GM19397 (cell line): ENCODE results near the gene SPAG4.

Source experiments
- ATAC-seq: cut with Tn5 transposase; IDR thresholded peaks from one replicate; pipeline ENCODE4 v1.9.1; 2021; ENCODE audit warnings: mild to moderate bottlenecking, moderate library complexity; ENCODE audit not compliant: unreplicated experiment

Gene SPAG4

DNA sequence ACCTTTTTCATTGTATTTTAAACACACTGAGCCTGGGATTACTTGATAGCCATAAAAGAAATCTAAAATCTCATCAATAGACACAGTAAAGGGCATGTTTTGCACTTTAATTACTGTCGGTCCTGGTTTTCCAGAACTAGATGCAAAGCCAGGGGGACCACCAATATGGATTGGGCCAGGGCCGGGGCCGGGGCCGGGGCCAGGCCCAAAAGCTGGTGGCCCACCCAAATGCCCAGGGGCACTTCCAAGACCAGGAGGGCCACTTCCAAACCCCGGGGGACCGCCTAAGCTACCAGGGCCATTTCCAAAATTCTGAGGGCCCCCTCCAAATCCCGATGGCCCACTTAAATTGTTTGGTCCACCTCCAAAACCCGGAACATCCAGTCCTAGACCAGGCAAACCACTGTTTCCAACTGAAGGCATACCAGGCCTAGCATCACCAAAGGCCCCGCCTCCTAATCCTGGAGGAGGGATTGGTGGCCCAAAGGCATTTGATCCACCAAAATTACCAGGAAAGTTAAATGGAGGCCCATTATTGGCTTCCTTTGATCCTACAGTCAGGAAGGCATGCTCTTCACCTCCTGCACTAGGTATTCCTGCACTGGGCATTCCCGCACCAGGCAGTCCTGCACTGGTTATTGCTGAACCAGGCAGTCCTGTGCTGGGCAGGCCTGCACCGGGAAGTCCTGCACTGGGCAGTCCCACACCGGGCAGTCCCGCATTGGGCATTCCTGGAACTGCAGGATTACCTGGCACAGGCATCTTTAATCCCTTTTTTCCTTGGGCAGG is 37.2 kb downstream of the SPAG4 start:
- no peak for ATAC-seq

DNA sequence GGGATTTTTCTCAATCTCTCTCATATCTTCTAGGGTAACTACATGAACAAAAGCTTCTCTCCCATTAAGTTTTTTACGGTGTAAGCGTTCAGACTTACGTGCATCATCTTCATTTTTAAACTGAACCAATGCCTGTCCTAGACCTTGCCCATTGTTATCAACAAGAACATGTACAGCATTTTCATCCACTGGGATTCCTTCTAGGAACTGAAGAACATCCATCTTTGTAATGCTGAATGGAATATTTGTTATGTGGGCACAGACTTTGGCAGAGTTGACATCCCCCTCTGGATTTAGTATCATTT is 37.8 kb downstream of the SPAG4 start:
- no peak for ATAC-seq

DNA sequence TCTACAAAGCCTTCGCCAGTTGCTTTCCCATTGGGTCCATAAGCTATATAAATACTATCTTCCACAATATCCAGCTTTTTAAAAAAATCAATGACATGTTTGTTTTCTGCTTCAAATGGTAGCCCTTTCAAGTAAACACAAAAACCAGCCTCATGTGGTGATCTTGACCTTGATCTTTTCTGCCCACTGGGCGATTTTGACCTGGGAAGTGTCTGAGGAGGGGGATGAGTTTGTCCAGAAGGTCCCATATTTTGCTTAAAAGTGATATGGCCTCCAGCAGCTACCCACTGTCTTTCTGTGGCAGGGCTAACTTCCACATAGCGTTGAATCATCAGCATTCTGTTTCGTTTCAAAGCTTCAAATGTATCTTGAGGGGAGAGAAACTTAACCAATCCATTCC is 38.3 kb downstream of the SPAG4 start:
- no peak for ATAC-seq

DNA sequence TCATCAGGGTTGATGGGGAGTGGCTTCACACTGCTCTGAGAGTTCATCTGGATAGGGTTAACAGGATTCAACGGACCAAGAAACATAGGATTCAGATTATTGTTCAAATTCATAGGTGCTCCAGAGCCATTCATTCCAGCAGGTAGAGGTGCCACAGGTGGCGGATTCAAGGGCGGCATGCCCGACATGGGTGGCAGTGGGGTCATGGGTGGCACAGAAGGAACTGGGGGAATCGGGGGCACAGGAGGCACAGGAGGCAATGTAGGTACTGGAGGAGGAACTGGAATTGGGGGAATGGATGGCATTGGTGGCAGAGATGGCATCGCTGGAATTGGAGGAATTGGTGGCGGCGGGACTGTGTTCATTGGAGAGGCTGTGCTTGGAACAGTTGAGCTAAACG is 38.8 kb downstream of the SPAG4 start:
- ATAC-seq, result no peak

DNA sequence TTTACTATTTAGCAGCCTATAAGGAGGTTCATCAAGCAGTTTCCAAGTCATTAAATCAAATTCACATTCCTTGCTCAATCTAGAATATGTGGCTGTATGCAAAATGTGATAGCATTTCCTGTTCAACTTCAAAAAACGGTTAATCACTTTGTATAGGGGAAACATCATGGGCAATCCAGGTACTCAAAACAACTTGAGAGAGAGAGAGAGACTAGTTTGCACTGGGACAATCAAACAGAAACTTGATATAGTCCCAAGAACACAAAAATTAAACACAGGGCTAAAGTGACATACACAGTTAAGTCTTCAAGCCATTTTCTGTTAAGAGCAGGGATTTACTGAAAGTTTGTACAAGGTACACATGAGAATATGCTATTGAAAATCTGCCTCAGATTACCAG is 41.6 kb downstream of the SPAG4 start:
- ATAC-seq, result no peak

DNA sequence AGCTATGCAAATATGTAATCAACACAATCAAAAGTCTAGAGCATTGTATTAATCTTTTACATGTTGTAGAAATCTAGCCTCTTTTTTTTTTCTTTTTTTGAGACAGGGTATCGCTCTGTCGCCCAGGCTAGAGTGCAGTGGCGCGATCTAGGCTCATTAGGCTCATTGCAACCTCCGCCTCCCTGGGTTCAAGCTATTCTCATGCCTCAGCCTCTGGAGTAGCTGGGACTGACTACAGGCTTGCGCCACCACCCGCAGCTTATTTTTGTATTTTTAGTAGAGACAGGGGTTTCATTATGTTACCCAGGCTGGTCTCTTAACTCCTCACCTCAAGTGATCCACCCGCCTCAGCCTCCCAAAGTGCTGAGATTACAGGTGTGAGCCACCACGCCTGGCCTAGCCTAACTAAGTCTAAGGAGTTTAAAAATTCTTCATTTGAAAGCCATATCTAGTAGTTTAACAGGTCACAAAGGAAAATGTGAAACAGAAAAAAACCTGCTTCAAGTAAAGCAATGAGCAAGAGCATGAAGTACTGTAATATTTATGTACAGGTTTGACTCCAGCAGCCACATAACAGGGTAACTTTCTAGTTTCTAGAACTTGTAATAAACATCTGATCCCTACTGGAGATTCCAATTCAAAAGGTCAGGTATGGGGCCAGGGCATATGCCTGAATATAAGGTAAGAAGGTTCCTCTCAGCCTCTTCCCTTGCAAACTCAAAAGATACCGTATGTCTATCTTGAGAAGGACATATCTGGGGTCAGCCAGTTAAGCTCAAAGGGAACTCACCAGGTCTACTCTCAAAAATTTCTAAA is 44.7 kb downstream of the SPAG4 start:
- ATAC-seq, result no peak

DNA sequence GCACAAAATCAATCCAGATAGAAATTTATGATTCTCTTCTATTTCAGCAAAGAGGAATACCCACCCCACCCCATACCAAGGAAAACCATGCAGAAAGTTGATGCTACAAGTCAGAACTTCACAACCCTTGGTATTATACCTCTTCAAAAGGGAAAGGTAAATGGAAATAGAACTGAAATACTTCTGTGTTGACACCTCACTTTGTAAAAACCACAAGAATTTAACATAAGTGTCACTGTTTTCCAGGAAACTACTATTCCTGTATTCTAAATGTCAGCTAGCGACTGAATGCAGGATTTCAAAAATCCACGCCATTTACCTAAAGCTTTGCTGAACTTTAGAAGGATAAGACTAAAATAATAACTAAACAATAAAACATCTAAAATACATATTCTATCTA is 45.4 kb downstream of the SPAG4 start:
- ATAC-seq, result no peak

DNA sequence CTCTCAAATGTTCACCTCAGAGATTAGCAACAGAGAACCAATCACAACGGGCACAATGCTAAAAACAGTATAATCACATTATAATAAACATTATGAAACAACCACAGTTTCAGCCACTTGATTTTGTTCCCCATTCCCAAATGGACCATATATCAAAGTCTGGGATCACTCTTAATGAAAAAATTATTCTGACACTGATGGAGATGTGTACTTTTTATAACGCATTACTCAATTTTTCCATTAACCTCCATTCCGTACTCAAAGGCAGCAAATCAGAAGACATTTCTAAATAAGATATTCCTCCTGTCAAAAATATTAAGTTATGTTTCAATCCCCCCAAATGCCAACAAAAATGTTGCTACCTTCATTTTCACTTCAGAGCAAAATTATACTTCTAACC is 46.3 kb downstream of the SPAG4 start:
- ATAC-seq, result no peak

DNA sequence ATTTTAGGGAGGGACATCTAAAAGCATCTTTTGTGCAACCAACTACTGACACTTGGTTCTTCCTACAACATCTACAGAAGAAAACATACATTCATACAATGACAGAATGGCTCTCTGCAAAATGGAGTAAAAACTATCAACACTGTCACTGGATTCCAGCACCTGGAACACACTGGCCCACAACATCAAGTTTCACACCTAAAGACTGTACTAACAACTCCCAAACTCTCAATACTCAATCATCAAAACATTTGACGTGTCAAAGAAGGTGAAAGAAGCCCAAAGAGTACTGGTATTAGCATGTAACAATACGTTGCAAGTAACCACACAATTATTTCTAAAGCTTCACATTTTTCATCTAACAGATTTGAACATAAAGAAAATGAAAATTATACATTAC is 46.9 kb downstream of the SPAG4 start:
- ATAC-seq, result no peak

DNA sequence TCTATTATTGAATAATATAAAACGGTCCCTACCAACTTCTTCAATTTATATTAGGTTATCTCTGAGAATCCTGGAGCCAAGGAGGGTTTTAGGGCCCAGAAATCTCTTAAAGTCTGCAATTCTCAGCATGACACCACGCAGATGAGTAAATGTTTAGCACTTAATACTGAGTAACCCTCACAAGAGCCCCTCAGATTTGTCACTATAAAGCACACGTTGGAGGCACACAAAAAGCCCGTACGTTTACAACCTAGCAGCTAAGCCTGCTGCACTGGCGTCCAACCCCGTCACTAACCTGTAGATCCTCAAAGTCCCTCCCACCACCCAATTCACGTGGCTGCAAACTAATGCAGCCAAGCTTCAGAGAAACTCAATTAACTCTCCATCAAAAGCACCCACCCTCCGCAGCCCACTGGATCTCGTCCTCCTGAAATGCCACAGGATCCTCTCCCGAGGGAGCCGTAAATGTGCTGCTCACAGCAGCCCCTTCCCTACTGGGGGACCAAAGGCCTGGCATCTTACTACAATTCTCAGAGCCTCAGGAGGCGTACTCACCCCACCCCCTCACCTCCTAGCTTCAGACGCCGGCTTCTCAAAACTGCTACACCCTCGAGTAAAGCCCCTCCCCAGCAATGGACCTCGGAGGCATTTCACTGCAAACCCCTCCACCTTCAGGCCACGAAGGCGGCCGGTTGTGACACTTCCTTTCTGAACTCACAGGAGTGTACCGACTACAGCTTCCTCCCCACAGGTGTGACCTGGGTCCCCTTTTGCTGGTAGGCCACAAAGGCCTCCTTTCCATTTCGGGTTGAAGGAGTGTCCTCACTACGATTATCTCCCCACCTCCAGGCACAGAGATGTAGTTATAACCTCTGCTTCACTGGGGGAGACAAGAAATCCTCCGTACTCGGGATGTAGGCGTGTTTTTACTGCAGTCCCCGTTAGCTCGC is 48.2 kb downstream of the SPAG4 start:
- ATAC-seq, result peak; percentile 37

DNA sequence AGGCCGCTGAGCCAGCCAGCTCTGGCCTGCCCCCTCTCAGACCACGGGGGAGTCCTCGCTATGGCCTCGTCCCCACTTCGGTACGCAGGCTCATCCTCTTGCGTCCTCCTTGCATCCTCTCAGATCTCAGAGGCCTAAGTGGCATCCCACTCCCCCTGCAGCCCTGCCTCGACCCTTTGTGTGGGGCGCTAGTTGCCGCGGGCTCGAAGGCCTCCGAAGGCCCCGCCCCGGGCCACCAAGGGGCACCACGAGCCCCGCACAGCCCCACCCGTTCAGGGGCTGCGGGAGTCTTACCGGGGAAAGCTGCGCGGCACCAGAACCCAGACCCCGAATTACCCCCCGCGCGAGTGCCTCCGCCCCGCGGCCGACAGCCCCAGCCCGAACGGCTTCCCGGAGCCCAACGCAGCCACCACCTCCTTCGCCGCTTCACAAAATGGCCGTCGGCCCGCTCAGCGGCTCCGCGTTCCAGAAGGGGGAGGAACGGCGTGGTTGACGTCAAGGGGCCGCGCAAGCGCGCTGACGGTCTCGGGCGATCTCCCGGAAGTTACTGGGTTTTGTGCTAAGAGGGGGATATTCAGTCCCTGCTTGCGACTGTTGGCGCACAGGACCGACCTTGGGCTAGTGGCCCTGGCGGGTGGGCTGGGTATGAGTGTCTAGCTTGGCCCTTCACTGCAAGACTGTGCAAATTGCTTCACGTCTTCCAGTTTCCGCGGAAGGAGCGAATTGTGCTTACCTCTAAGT is 49.0 kb downstream of the SPAG4 start, which contains the start of the genes CPNE1 and RBM12:
CPNE1 (minus strand) TSS at position 435 of the 741 bp plus-strand sequence. CDS start 31,977 bp downstream, outside the sequence.
RBM12 (minus strand) TSS at position 435 of the 741 bp plus-strand sequence. CDS start 9,578 bp downstream, outside the sequence.
- ATAC-seq, result peak; percentile 74

DNA sequence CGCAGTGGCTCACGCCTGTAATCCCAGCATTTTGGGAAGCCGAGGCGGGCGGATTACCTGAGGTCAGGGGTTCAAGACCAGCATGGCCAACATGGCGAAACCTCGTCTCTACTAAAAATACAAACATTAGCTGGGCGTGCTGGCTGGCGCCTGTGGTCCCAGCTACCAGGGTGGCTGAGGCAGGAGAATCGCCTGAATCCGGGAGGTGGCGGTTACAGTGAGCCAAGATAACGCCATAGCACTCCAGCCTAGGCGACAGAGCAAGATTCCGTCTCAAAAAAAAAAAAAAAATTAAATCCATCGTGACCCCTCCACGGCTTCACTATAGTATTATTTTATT is 50.3 kb downstream of the SPAG4 start:
- ATAC-seq, result no peak

DNA sequence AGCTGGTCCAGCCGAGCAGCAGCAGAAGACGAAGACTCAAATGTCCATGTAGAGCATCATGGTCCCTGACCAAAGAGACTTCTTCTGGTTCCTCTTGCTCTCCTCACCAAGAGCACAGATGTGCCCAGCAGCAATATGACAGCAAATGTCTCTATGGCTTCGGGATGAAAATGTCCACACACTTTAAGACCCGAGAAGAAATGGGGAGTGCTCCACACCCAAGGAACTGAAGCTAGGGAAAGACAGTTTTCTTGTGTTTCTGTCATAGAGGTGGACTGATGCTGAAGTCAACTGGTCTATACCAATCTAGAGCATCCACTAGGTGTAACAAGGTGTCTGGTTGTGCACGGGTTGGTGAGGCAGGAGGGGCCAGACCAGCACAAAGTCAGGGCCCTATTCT is 53.6 kb downstream of the SPAG4 start:
- no peak for ATAC-seq

DNA sequence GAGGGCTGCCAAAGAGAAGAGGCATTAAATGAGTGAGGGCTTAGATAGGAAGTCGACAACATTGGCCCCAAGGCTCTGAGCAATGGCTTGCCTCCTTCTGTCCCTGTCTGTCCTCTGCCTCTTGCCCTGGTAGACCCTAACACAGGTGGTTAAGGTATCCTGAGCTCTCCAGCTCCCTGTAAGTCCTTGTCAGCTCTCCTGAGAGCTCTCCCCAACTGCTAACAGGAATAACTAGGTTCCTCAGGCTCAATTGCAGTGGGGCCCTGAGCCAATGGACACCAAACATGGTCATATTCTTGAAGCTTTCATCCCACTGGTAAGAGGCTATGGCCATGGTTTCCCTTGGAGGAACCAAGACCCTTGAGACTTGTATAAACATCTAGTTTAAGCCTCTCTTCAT is 54.1 kb downstream of the SPAG4 start:
- ATAC-seq, result no peak
